Breast epithelium (tissue), 3 donors: Measurements from ENCODE around the gene SRRM2.

Experiments used
- CTCF ChIP-seq, 3 donors: fragments of 450-650 bp; IDR thresholded peaks; one replicate each; pipeline ENCODE4 v1.5.1; 2016 to 2017; ENCODE audit warnings: antibody characterized with exemption in 3 of 3, mild to moderate bottlenecking in 3 of 3, moderate library complexity in 3 of 3
- POLR2A ChIP-seq: fragments of 450-650 bp; IDR thresholded peaks from one replicate; pipeline ENCODE4 v1.6.1; 2016; ENCODE audit warnings: antibody characterized with exemption, mild to moderate bottlenecking, moderate library complexity
- POLR2AphosphoS5 ChIP-seq, 3 donors: sonication (generic); formaldehyde crosslinking; IDR thresholded peaks; one replicate each; pipeline ENCODE4 v1.6.1; 2017; ENCODE audit warnings: antibody characterized with exemption in 3 of 3

GRCh38 chr16:2742323-2743006 lies 10.0 kb upstream of the SRRM2 start:
- TF ChIP-seq POLR2AphosphoS5 (IDR thresholded peaks at IDR 0.05): no peak
- TF ChIP-seq CTCF (IDR thresholded peaks at IDR 0.05): no peak
- no peak for TF ChIP-seq POLR2A
